NCI-H128 (cell line): ENCODE measurements around the gene SUN1.
"Not testable (repeated sequence)": the region's sequence is repeated elsewhere in the genome, so short reads cannot be mapped to it uniquely, and the experiment has no call there.

Experiments used
- DNase-seq: peaks from one replicate; lab custom pipeline; 2025; ENCODE audit not compliant: unreplicated experiment; lab: John Stamatoyannopoulos, UW

SUN1 gene

GRCh38 chr7:901041-901387, 68.7 kb downstream of the SUN1 start:
- DNase-seq = no peak

GRCh38 chr7:901388-902154, 69.3 kb downstream of the SUN1 start:
- DNase-seq = peak; percentile 52

GRCh38 chr7:902996-903395, 70.7 kb downstream of the SUN1 start:
- no peak for DNase-seq

- no peak for DNase-seq
Measured at GRCh38 chr7:903921-904755, 71.9 kb downstream of the SUN1 start.

GRCh38 chr7:904847-905246, 72.6 kb downstream of the SUN1 start:
- no peak for DNase-seq

- no peak for DNase-seq
Measured at GRCh38 chr7:906776-907157, 74.5 kb downstream of the SUN1 start.

GRCh38 chr7:907158-907980, 75.1 kb downstream of the SUN1 start:
- DNase-seq = no peak

GRCh38 chr7:908159-908581, 75.9 kb downstream of the SUN1 start:
- no peak for DNase-seq

GRCh38 chr7:908591-909357, 76.5 kb downstream of the SUN1 start:
- DNase-seq = not testable (repeated sequence)

GRCh38 chr7:909358-910329, 77.4 kb downstream of the SUN1 start:
- DNase-seq = no peak

GRCh38 chr7:910441-910861, 78.2 kb downstream of the SUN1 start:
- no peak for DNase-seq

- no peak for DNase-seq
Measured at GRCh38 chr7:910931-911431, 78.7 kb downstream of the SUN1 start.

- DNase-seq = no peak
Measured at GRCh38 chr7:911791-912480, 79.7 kb downstream of the SUN1 start.

GRCh38 chr7:913736-914520, 81.7 kb downstream of the SUN1 start:
- no peak for DNase-seq

- no peak for DNase-seq
Measured at GRCh38 chr7:914521-915194, 82.4 kb downstream of the SUN1 start.

- no peak for DNase-seq
Measured at GRCh38 chr7:915291-916218, 83.3 kb downstream of the SUN1 start.
